HG03520 (cell line): ENCODE results near the gene SHQ1.

Experiments
- ATAC-seq: cut with Tn5 transposase; IDR thresholded peaks from one replicate; pipeline ENCODE4 v1.9.1; 2021; ENCODE audit warnings: mild to moderate bottlenecking, moderate library complexity; ENCODE audit not compliant: unreplicated experiment

SHQ1 gene

DNA sequence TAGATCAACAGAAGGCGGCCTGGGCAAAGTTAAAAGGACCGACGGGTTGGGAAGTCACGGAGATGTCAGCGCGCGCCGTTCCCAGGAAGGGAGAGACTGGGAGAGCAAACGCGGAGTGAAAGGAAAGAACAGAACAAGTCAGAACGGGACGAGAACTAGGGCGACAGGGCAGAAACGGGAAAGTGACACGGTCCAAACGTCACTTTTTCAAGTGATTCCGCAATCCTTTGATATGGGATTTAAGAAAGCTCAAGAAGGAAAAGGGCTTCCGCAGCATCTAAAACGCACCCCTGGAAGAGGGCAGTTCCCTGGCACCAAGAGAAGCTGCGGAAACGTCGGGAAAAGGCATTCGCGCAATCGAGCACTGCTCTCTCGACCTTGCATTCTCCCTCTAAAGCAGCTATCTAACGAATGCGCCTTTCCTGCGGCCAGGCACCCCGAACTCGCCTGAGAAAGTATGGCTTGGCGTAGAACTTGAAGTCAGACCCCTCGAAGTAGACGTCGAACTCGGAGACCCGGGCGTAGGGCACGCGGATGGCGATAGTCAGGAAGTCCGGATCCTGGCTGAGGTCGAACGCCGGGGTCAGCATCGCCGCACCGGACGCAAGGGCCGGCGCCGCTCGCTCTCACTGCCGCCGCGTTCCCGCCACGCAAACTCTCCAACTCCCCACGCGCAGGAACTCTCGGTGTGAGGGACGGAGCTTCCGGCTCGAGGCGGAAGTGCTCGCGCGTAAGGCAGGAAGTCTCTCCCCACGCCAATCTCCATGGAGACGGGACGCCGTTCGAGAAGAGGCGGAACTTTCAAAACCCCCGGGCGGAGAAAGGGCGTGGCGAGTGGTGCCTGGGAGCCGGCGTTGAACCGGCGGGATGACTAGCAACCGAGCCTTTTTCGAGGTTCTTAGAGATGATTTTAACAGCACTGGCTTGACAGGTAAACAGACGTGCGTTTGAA, at the start of gene SHQ1:
SHQ1 (minus strand) TSS at position 695 of the 952 bp plus-strand sequence; CDS start at position 590, 105 bp downstream.
- ATAC-seq, result peak; percentile 85

DNA sequence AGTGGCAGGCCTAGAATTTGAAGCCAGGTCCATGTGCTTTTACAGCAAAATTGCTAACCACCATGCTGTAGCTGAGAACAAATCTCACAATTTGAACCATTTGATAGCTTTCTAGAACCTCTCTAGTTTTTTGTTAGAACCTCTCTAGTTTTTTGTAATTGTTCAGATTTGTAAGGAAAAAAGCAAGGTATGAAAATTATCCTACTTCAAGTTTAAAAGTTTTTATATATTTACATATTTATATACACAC, 49.4 kb upstream of the SHQ1 start:
- ATAC-seq, result no peak

DNA sequence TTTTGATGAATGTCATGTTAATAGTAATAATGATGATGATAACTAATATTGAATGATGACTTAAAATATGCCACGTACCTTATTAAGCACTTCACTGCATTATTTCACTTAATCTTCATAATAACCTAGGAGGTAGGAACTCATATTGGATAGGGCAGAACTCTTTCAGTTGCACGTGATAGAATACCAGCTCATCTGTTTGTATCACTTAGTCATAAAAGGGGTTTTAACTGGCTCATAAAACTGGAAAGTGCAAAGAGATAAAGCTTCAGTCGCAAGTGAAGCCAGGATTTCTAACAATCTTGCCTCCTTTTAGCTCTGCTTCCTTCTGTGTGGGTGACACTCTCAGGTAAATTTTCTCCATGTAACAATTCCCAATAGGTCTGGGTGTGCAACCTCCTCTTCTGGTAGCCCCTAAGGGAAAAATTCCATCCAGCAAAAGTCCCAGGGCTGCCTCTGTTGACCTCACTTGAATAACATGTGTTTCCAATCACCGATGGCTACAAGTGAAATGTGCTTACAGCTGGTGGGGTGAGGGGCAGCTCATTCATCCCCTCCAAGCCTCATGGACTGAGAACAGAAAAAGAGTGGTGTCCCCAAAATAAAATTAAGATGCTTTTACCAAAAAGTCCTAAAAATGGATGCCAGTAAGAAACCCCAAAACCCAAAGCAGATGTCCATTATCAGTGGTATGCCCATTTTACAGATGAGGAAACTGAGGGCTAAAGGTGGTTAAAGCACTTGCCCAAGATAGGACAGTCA, 48.9 kb upstream of the SHQ1 start:
- ATAC-seq, result no peak

DNA sequence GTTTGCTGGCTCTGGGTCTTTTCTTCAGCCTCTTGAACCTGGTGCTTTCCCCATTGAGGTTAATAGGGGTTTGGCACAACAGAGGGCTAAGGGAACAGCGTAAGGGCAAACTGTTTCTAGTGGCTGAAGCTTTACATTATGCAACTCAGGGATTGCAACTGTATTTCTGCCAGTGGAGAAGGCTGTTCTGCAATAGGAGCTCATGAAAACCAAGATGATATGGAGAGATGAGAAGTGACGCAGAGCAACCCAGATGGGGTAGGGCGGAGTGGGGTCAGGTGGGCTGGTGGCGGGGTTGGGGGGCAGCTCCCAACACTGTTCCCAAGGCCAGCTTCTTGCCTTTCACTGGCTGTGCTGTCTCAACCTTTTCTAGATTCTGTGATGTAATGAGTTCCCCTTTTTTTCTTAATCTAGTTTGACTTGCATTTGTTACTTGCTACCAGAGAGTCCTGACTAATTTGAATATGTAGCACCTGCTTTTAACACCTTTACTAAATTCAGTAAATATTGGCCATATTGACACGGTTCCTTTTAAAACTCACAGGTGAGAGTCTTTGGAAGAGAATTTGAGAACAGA, 46.8 kb upstream of the SHQ1 start:
- ATAC-seq, result no peak

DNA sequence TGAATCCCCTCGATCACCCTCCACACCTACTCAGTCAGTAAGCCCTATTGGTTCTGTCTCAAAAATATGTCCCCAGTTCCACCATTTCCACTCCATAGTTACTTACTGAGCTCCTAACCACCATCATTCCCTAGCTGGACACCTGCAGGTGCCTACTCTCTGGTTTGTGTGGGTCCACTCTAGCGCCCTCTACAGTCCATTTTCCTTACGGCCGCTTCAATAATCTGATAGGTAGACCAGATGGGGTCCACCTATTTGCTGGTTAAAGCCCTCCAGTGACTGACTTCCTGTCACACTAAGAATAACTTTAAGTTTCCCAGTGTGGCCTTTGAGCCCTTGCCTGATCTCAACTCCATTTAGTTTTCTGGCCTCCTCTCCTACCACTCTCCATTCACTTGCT, 44.6 kb upstream of the SHQ1 start:
- no peak for ATAC-seq

DNA sequence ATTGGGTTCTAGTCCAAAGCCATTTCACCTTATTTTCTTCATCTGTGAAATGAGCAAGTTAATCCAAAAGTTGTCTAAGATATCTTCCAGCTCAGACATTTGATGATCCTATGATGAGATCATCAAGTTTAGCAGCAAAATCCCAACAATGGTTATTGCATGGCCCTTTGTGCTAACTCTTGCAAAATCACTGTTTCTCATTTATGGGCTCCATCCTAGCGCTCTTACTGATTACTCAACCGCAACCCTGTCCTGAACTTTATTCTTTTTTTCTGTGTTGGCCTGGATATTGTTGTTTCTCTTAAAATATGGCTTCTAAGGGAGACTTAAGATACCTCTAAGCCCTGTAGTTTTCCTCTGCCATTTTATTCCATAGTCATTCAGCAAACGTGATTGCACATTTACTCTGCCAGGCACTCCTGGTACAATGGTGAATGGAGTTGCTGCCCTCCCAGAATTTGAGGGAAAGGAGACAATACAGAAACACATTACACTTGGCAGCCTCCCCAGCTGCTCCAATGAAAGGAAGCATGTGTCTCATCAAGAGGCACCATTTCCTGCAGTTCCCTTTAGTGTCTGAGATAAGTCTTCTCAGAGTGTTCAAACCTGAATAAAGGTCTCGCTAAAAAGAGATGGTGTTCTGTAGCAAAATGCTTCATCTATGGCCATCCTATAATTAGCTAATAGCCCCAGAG, 44.0 kb upstream of the SHQ1 start:
- no peak for ATAC-seq

DNA sequence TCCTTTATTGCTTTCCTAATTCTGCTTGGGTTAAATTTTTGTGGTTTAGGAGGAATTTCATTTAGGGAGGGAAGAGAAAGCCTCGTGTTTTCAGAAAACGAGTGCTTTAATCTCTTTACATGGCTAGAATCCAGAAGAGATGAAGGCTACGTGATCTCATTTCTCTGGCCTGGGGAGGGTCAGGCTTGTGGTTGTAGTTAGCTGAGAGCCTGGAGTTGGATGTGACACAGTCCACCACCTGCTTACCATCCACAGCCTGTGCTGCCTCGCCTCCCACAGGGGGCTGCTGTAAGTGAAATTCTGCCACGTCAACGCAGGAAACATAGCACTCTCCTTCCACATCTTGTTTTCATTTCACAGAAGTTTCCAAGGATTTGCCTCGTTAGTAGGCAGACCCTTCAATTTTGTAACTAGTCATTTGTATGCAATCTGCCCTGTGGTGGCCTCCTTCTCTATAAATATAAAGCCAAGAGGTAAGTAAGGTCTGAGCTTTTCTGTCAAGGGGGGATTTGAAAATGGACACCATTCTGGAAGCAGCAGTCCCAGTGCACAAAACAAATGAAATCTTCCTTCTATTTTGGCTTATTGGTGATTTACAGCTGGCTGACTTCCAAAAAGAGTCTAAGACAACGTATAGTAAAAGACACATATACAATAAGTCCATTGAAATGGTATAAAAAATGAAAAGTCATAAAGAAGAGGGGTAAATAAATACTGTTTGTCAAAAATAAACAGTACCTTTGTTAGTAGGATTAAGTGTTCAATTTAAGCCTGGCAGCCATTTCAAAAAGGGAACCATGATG, 43.0 kb upstream of the SHQ1 start:
- ATAC-seq, result no peak

DNA sequence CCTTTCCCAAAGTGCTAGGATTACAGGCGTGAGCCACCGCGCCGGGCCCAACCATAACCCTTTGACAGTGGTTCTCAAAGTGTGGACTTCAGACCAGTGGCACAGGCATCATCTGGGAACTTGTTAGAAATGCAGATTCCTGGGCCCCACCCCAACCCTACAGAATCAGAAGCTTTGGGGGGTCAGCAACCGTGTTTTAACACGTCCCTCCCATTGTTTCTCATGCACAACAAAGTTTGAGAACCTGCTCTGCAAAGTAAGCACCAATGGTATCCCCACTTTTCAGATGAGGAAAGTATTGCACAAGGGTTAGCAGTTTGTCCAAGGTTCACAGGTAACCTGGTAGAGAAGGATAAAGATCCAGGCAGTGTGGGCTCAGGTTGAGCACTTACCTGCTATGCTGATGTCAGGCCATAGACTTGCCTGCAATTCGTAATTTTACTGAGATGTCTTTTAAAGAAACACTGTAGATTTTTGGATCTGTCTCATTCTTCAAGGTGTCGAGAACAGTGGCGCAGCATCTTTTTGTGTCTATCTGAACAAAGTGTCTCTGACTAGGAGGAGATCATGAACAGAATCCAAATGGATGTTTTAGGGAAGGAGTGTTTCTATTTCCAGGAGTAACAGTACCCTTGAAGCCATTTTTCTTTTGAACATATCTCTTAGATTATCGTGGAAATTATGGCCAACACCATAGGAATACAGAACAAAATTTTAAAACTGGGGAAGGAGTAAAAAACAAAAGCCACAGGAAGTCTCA, 42.1 kb upstream of the SHQ1 start:
- no peak for ATAC-seq

DNA sequence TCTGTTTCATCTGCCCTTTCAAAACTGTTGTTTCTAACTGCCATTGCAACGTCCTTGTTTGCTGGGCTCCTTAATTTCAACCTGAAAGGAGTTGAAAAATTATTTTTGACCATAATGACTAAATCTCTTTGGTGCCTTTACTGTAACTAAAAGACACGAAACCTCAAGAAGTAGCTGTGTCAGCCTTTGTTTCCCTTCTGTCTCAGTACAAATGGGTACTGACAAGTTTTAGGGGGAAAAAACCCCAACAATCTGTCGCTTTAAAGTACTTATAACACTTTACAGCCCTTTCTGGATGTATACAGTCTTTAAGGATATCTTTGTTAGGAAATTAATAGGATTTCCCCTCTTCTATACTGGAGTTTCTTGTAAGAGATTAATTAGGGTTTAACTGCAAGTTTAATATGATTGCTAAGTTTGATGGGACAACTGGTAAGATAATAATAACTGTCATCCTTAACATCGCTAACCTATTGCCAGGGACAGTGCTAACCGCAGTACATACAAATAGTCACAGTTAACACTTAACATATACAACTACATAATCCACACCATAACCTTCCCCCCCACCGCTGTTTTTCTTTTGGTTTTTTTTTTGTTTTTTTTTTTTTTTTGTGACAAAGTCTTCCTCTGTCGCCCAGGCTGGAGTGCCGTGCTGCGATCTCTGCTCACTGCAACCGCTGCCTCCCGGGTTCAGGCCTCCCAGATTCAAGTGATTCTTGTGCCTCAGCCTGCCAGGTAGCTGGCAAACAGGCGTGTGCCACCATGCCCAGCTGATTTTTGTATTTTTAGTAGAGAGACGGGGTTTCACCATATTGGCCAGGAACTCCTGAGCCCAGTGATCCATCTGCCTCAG, 41.3 kb upstream of the SHQ1 start:
- ATAC-seq, result no peak

DNA sequence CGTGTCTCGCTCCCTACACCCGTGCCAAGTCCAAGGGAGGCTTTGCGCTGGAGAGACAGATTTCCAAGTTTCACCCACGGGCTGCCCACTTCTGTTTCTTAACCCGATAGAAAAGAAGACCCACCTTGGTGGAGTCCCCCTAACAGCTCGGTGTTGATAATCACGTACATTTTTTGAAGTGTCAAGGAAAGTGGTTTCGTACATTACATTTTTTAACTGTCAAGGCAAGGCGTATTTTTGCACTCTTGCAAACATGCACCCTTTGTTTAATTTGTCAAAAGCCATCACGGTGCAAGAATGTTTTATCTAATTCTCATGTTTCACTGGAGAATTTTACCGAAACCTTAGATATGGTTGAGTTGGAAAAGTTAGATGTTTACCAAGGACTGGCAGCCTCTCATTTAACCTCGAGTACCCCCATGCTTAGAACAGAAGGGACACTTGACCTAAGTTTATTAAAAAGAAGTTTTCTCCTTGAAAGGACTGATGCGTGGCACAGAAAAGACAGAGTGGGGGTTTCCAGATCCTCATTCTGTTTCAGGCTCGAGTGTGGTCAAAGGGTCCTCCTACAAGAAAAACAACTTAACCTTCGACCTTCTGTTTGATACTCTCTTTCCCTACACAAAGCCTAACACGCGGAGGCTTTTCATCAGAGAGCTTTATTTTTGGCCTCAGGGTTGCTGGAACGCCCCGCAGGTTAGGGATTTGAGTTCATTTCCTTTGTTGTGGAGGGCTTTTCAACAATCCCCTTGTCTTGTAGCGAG, 40.5 kb upstream of the SHQ1 start:
- no peak for ATAC-seq

DNA sequence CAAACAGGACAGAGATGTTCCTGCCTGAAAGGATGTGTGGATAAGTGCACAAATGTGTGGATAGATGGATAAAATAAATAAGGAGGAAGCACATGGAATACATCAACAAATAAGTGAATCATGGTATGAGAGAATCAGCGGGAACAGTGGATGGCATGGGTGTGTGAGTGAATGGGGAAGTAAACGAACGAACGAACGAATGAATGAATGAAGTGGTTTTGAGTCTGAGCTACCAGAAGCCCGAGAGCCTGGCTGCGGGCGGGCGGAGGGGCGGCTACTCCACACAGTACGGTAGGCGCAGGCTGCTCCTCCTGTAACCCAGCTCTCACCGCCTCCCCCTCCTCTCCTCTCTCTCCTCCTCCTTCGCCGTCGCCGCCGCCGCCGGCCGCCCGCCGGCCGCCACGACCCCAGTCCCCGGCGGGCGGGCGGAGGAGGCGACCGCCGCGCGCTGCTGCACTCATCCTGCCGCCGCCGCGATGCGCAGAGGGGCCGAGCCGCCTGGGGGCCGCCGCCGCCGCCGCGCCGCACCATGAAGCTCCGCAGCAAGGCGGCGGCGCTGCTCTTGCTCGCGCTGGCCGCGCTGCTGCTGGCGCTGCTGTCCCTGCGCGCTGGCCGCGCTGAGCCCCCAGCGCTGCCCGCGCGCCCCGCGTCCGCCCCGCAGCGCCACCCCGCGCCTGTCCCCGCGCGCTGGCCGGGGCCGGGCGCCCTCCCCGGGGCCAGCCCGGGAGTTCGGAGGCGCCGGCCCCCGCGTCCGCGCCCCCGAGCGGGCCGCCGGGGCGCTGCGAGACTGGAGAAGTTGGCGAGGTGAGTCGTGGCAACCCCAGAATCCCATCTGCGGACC, 39.7 kb upstream of the SHQ1 start, which contains the start of gene GXYLT2:
GXYLT2 (plus strand) TSS at position 342 of the 841 bp plus-strand sequence; CDS start at position 530, 188 bp downstream.
- ATAC-seq, result peak; percentile 78

DNA sequence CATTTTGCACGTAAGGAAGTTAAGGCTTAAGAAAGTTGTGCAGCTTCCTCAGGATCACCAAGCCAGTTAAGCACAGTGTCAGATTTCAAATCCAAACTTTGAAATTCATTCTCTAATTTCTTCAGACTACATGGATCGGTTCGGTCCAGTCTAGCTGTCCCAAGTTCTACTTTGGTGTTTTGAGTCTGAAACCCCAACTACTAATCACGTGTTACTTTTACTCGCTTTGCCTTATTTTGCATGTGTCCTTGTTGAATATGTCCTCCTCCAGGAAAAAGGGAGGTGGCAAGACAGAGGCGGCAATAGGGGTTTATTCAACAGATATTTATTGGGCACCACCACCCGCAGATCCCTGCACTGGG, 39.1 kb upstream of the SHQ1 start:
- ATAC-seq, result no peak

DNA sequence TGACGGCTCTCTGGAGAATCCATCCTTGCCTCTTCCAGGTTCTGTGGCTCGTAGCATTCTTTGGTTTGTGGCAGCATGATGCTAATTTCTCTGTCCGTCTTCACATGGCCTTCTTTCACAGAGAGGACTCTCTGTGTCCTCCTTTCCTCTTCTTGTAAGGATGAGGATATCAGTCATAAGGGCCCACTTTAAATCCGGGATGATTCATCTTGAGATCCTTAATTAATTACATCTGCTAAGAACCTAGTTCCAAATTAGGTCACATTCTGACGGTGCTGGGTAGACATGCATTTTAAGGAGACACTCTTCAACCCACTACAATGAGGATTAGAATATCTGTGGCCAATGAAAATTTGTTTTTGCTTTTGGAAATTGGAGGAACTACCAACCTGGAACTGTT, 23.9 kb upstream of the SHQ1 start:
- no peak for ATAC-seq

DNA sequence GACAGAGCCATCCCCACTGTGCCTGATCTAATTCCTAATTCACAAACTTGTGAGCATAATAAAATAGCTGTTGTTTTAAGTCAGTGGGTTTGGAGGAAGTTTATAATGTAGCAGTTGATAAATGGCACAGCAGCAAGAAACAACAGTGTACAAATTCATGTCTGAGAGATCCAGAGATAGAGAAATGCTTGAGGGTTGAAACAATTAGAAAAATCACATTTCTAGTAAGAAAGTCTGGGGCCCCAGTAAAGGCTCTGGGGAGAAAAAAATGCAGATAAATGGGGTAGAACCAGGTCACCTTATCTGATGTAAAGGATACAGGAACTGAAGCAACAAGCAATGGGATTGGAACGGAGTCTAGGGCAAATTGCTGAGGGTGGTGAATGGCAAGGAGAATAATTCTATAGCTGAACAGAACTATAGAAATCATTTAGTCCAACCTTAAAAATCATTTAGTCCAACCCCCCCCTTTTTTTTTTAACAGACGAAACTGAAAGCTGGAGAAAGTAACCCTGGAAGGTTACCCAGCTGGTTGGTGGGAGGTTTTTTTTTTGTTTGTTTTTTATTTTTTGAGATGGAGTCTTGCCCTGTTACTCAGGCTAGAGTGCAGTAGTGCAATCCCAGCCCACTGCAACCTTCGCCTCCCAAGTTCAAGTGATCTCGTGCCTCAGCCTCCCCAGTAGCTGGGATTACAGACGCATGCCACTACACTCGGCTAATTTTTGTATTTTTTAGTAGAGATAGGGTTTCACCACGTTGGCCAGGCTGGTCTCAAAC, 14.3 kb upstream of the SHQ1 start:
- ATAC-seq, result no peak

DNA sequence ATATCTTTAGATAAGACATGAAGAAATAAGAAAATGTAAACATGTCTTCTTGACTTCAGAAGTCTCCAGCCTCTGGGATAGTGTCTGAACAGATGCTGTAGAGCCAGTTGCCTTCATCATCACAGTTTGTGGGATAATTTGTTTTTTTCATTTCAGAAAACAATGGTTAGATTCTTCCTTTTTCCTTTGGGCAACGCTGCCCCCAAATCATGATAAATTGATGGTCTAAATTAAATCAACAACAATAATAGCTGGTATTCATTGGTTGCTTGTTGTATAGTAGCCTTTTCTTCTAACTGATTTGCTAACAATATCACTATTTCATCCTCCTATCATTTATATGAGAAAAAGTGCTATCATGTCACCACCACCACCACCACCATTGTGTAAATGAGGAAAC, 12.6 kb upstream of the SHQ1 start:
- no peak for ATAC-seq

DNA sequence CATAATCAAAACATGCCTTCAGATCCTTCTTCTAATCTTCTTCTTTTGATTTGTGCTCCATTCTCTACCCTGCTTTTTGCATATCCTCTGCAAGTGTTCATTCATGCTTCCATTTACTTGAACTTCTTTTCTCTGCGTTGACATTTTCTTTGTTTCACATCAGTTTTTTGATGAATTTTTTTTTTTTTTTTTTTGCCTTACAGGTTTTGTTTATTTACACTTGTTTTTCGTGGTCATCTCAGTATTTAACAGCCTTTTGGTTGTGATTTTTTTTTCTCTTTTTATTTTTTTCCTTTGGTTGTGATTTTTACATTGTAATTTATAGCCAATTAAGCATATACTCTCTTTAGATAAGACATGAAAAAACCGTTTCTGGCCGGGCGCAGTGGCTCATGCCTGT, 11.8 kb upstream of the SHQ1 start:
- ATAC-seq, result no peak
